GM19023 (cell line): ENCODE data around the gene TRAPPC4.
"Not testable (repeated sequence)": the region's sequence is repeated elsewhere in the genome, so short reads cannot be mapped to it uniquely, and the experiment has no call there.

Source experiments
- ATAC-seq: cut with Tn5 transposase; IDR thresholded peaks from one replicate; pipeline ENCODE4 v1.9.1; 2021; ENCODE audit warnings: mild to moderate bottlenecking, moderate library complexity; ENCODE audit not compliant: unreplicated experiment

The TRAPPC4 gene

GRCh38 chr11:119012629-119013170 is 5.9 kb upstream of the TRAPPC4 start:
- ATAC-seq: no peak

GRCh38 chr11:119014209-119014924 is 4.2 kb upstream of the TRAPPC4 start:
- no peak for ATAC-seq

GRCh38 chr11:119015054-119015611 is 3.4 kb upstream of the TRAPPC4 start:
- no peak for ATAC-seq

GRCh38 chr11:119016216-119017009 is 2.2 kb upstream of the TRAPPC4 start:
- no peak for ATAC-seq

GRCh38 chr11:119017377-119017776 is 1.2 kb upstream of the TRAPPC4 start:
- not testable (repeated sequence) for ATAC-seq

GRCh38 chr11:119019996-119020395 is 1.4 kb downstream of the TRAPPC4 start:
- no peak for ATAC-seq

GRCh38 chr11:119021631-119022030 is 3.1 kb downstream of the TRAPPC4 start:
- ATAC-seq: no peak

- no peak for ATAC-seq
Measured at GRCh38 chr11:119023741-119024140, 5.2 kb downstream of the TRAPPC4 start.

- no peak for ATAC-seq
Measured at GRCh38 chr11:119024430-119025098, 6.0 kb downstream of the TRAPPC4 start.

- ATAC-seq: no peak
Measured at GRCh38 chr11:119025099-119025473, 6.5 kb downstream of the TRAPPC4 start.

GRCh38 chr11:119025541-119025940 is 7.0 kb downstream of the TRAPPC4 start:
- ATAC-seq: no peak

- no peak for ATAC-seq
Measured at GRCh38 chr11:119025978-119026766, 7.6 kb downstream of the TRAPPC4 start.

- no peak for ATAC-seq
Measured at GRCh38 chr11:119026970-119027369, 8.4 kb downstream of the TRAPPC4 start.

- no peak for ATAC-seq
Measured at GRCh38 chr11:119027561-119028345, 9.2 kb downstream of the TRAPPC4 start.

GRCh38 chr11:119028346-119029068 is 9.9 kb downstream of the TRAPPC4 start:
- ATAC-seq: no peak

- no peak for ATAC-seq
Measured at GRCh38 chr11:119029069-119029339, 10.4 kb downstream of the TRAPPC4 start.

GRCh38 chr11:119029340-119030028 is 10.9 kb downstream of the TRAPPC4 start:
- peak; percentile 18 for ATAC-seq

- ATAC-seq: peak; percentile 14
Measured at GRCh38 chr11:119030029-119030328, 11.4 kb downstream of the TRAPPC4 start.
